Measurements from ENCODE around the gene IDUA. TPM values are rescaled to one million over a fixed set of nuclear protein-coding genes. Genes with fewer than 3 reads are reported as not detected.

Gene IDUA
- total RNA-seq, 5 donors from 2014 or later (not counting 1 experiment from before 2014, with no cell fraction given), result 60.4 to 96.5 (median 78.7) TPM

GRCh38 chr4:1031346-1031745, 44.5 kb downstream of the IDUA start:
- CTCF ChIA-PET, result no interaction called here
- Mint-ChIP-seq H3K4me1 (peaks cover 0 to under 1% (median under 1%) of the 10 kb centered on the region in 3 donors), H3K4me3 (no peak overlapping the region), H3K36me3 (no peaks in the 10 kb centered on the region), H3K27me3 (peaks cover 0 to 5% of the 10 kb centered on the region in 2 donors), H3K27ac (no peak overlapping the region), H3K9me3 (no peaks in the 10 kb centered on the region)
- POLR2A ChIA-PET, result no interaction called here
- Histone ChIP-seq H3K36me3 (ENCODE audit: control insufficient read depth in 2 of 2, extremely low read depth in 1 of 2, insufficient read depth in 1 of 2, low read length in 1 of 2) (no peaks in the 10 kb centered on the region), H3K4me3 (ENCODE audit: control insufficient read depth in 1 of 2, extremely low read depth in 1 of 2, low read length in 1 of 2) (no peak overlapping the region), H3K9me3 (no peaks in the 10 kb centered on the region), H3K27me3 (replicated peaks in 1 of 2; ENCODE audit: control insufficient read depth in 2 of 2, extremely low read depth in 1 of 2, insufficient read depth in 2 of 2, low read length in 1 of 2) (peaks cover 0 to 62% of the 10 kb centered on the region in 2 experiments), H3K27ac (ENCODE audit: low read length) (no peak overlapping the region), H3K4me1 (ENCODE audit: control insufficient read depth in 1 of 2, extremely low read depth in 1 of 2, insufficient read depth in 2 of 2, low read length in 2 of 2) (peaks cover 0 to 2% of the 10 kb centered on the region in 2 experiments)
- DNase-seq, result no peak
- WGBS (ENCODE audit: insufficient coverage), result 84% methylated on average over 8 of the region's 8 CpGs
- ATAC-seq (replicated peaks in 1 of 4), result no peak

GRCh38 chr4:1031956-1032795, 45.3 kb downstream of the IDUA start:
- H3K4me1 ChIP-seq (ENCODE audit: control insufficient read depth in 1 of 2, extremely low read depth in 1 of 2, insufficient read depth in 2 of 2, low read length in 2 of 2), result no peaks in the 10 kb centered on the region
- DNase-seq (no peak), ATAC-seq (replicated peaks in 1 of 4) (no peak)
- H3K4me3 ChIP-seq (ENCODE audit: control insufficient read depth in 1 of 2, extremely low read depth in 1 of 2, low read length in 1 of 2), result no peak overlapping the region
- Mint-ChIP-seq H3K36me3 (no peaks in the 10 kb centered on the region), H3K9me3 (no peaks in the 10 kb centered on the region), H3K27me3 (peaks cover 0 to 5% of the 10 kb centered on the region in 2 donors), H3K4me1 (no peaks in the 10 kb centered on the region), H3K27ac (no peak overlapping the region), H3K4me3 (no peak overlapping the region)
- H3K27ac ChIP-seq (ENCODE audit: low read length), result no peak overlapping the region
- H3K27me3 ChIP-seq (replicated peaks in 1 of 2; ENCODE audit: control insufficient read depth in 2 of 2, extremely low read depth in 1 of 2, insufficient read depth in 2 of 2, low read length in 1 of 2), result peaks cover 0 to 63% of the 10 kb centered on the region in 2 experiments
- WGBS (ENCODE audit: insufficient coverage), result 56% methylated on average over 32 of the region's 37 CpGs
- H3K36me3 ChIP-seq (ENCODE audit: control insufficient read depth in 2 of 2, extremely low read depth in 1 of 2, insufficient read depth in 1 of 2, low read length in 1 of 2), result no peaks in the 10 kb centered on the region
- no peaks in the 10 kb centered on the region for H3K9me3 ChIP-seq
- ChIA-PET CTCF (no interaction called here), POLR2A (no interaction called here)

GRCh38 chr4:1032861-1033260, 46.0 kb downstream of the IDUA start:
- CTCF ChIA-PET, result no interaction called here
- no peak overlapping the region for H3K27ac ChIP-seq (ENCODE audit: low read length)
- WGBS (ENCODE audit: insufficient coverage), result 89% methylated on average over 5 of the region's 10 CpGs
- H3K4me1 Mint-ChIP-seq, result no peaks in the 10 kb centered on the region
- no peaks in the 10 kb centered on the region for H3K9me3 ChIP-seq
- H3K36me3 Mint-ChIP-seq, result no peaks in the 10 kb centered on the region
- no peak for DNase-seq
- no peaks in the 10 kb centered on the region for H3K9me3 Mint-ChIP-seq
- H3K27me3 Mint-ChIP-seq, result peaks cover 0 to 5% of the 10 kb centered on the region in 2 donors
- no peak for ATAC-seq (replicated peaks in 1 of 4)
- POLR2A ChIA-PET, result no interaction called here
- H3K4me1 ChIP-seq (ENCODE audit: control insufficient read depth in 1 of 2, extremely low read depth in 1 of 2, insufficient read depth in 2 of 2, low read length in 2 of 2), result no peaks in the 10 kb centered on the region
- H3K27me3 ChIP-seq (replicated peaks in 1 of 2; ENCODE audit: control insufficient read depth in 2 of 2, extremely low read depth in 1 of 2, insufficient read depth in 2 of 2, low read length in 1 of 2), result peaks cover 0 to 63% of the 10 kb centered on the region in 2 experiments
- no peak overlapping the region for H3K4me3 ChIP-seq (ENCODE audit: control insufficient read depth in 1 of 2, extremely low read depth in 1 of 2, low read length in 1 of 2)
- no peak overlapping the region for H3K4me3 Mint-ChIP-seq
- H3K36me3 ChIP-seq (ENCODE audit: control insufficient read depth in 2 of 2, extremely low read depth in 1 of 2, insufficient read depth in 1 of 2, low read length in 1 of 2), result no peaks in the 10 kb centered on the region
- H3K27ac Mint-ChIP-seq, result no peak overlapping the region

GRCh38 chr4:1033840-1034551, 47.2 kb downstream of the IDUA start:
- Histone ChIP-seq H3K27me3 (replicated peaks in 1 of 2; ENCODE audit: control insufficient read depth in 2 of 2, extremely low read depth in 1 of 2, insufficient read depth in 2 of 2, low read length in 1 of 2) (peaks cover 0 to 63% of the 10 kb centered on the region in 2 experiments), H3K27ac (ENCODE audit: low read length) (no peak overlapping the region), H3K4me3 (ENCODE audit: control insufficient read depth in 1 of 2, extremely low read depth in 1 of 2, low read length in 1 of 2) (no peak overlapping the region), H3K4me1 (ENCODE audit: control insufficient read depth in 1 of 2, extremely low read depth in 1 of 2, insufficient read depth in 2 of 2, low read length in 2 of 2) (no peaks in the 10 kb centered on the region), H3K9me3 (no peaks in the 10 kb centered on the region), H3K36me3 (ENCODE audit: control insufficient read depth in 2 of 2, extremely low read depth in 1 of 2, insufficient read depth in 1 of 2, low read length in 1 of 2) (no peaks in the 10 kb centered on the region)
- H3K27ac Mint-ChIP-seq, result no peak overlapping the region
- DNase-seq, result no peak
- WGBS (ENCODE audit: insufficient coverage), result 78% methylated on average over 32 of the region's 35 CpGs
- H3K4me1 Mint-ChIP-seq, result no peaks in the 10 kb centered on the region
- no peaks in the 10 kb centered on the region for H3K9me3 Mint-ChIP-seq
- H3K36me3 Mint-ChIP-seq, result no peaks in the 10 kb centered on the region
- peaks cover 0 to 5% of the 10 kb centered on the region in 2 donors for H3K27me3 Mint-ChIP-seq
- ATAC-seq (replicated peaks in 1 of 4), result no peak
- no peak overlapping the region for H3K4me3 Mint-ChIP-seq
- POLR2A ChIA-PET, result no interaction called here
- CTCF ChIA-PET, result no interaction called here

GRCh38 chr4:1035510-1035909, 48.7 kb downstream of the IDUA start:
- H3K27ac Mint-ChIP-seq, result no peak overlapping the region
- H3K36me3 Mint-ChIP-seq, result no peaks in the 10 kb centered on the region
- Histone ChIP-seq H3K27me3 (replicated peaks in 1 of 2; ENCODE audit: control insufficient read depth in 2 of 2, extremely low read depth in 1 of 2, insufficient read depth in 2 of 2, low read length in 1 of 2) (peaks cover 0 to 49% of the 10 kb centered on the region in 2 experiments), H3K27ac (ENCODE audit: low read length) (no peak overlapping the region), H3K4me3 (ENCODE audit: control insufficient read depth in 1 of 2, extremely low read depth in 1 of 2, low read length in 1 of 2) (no peak overlapping the region), H3K4me1 (ENCODE audit: control insufficient read depth in 1 of 2, extremely low read depth in 1 of 2, insufficient read depth in 2 of 2, low read length in 2 of 2) (no peaks in the 10 kb centered on the region), H3K9me3 (no peaks in the 10 kb centered on the region), H3K36me3 (ENCODE audit: control insufficient read depth in 2 of 2, extremely low read depth in 1 of 2, insufficient read depth in 1 of 2, low read length in 1 of 2) (no peaks in the 10 kb centered on the region)
- no peaks in the 10 kb centered on the region for H3K4me1 Mint-ChIP-seq
- no peak for DNase-seq
- 87% methylated on average over 26 of the region's 26 CpGs for WGBS (ENCODE audit: insufficient coverage)
- H3K4me3 Mint-ChIP-seq, result no peak overlapping the region
- POLR2A ChIA-PET, result no interaction called here
- no peaks in the 10 kb centered on the region for H3K9me3 Mint-ChIP-seq
- CTCF ChIA-PET, result no interaction called here
- H3K27me3 Mint-ChIP-seq, result peaks cover 0 to 5% of the 10 kb centered on the region in 2 donors
- ATAC-seq (replicated peaks in 1 of 4), result no peak

- WGBS (ENCODE audit: insufficient coverage), result 88% methylated on average over 9 of the region's 15 CpGs
- Mint-ChIP-seq H3K27ac (no peak overlapping the region), H3K4me1 (no peaks in the 10 kb centered on the region), H3K9me3 (no peaks in the 10 kb centered on the region), H3K4me3 (no peak overlapping the region), H3K36me3 (no peaks in the 10 kb centered on the region), H3K27me3 (peaks cover 0 to 5% of the 10 kb centered on the region in 2 donors)
- DNase-seq (no peak), ATAC-seq (replicated peaks in 1 of 4) (no peak)
- ChIA-PET CTCF (no interaction called here), POLR2A (no interaction called here)
- H3K4me1 ChIP-seq (ENCODE audit: control insufficient read depth in 1 of 2, extremely low read depth in 1 of 2, insufficient read depth in 2 of 2, low read length in 2 of 2), result no peaks in the 10 kb centered on the region
- no peaks in the 10 kb centered on the region for H3K36me3 ChIP-seq (ENCODE audit: control insufficient read depth in 2 of 2, extremely low read depth in 1 of 2, insufficient read depth in 1 of 2, low read length in 1 of 2)
- H3K27me3 ChIP-seq (replicated peaks in 1 of 2; ENCODE audit: control insufficient read depth in 2 of 2, extremely low read depth in 1 of 2, insufficient read depth in 2 of 2, low read length in 1 of 2), result peaks cover 0 to 43% of the 10 kb centered on the region in 2 experiments
- H3K4me3 ChIP-seq (ENCODE audit: control insufficient read depth in 1 of 2, extremely low read depth in 1 of 2, low read length in 1 of 2), result no peak overlapping the region
- H3K27ac ChIP-seq (ENCODE audit: low read length), result no peak overlapping the region
- H3K9me3 ChIP-seq, result no peaks in the 10 kb centered on the region
Measured at GRCh38 chr4:1036095-1036494, 49.3 kb downstream of the IDUA start.

Data from T-cell (primary cell).